HepG2 (cell line): Measurements from ENCODE around the gene KDELR3. TPM values are rescaled to one million over a fixed set of nuclear protein-coding genes. Genes with fewer than 3 reads are reported as not detected.

Experiments
- IRF2 ChIP-seq: IDR thresholded peaks from 2 replicates; pipeline ENCODE4 v1.6.1; 2018; ENCODE audit warnings: missing genetic modification reagents, missing compliant biosample characterization
- TEAD3 ChIP-seq: optimal IDR thresholded peaks from 2 replicates; pipeline ENCODE3; 2016; ENCODE audit warnings: borderline replicate concordance
- TGIF2 ChIP-seq: IDR thresholded peaks from 2 replicates; pipeline ENCODE4 v1.6.1; 2016; ENCODE audit warnings: control low read depth, missing compliant biosample characterization
- THRA ChIP-seq: sonication (generic); formaldehyde crosslinking; IDR thresholded peaks from 2 replicates; pipeline ENCODE4 v1.4.0; 2020; ENCODE audit warnings: missing genetic modification reagents, borderline replicate concordance
- YEATS4 ChIP-seq: sonication (generic); formaldehyde crosslinking; IDR thresholded peaks from 2 replicates; pipeline ENCODE4 v1.4.0; 2020; ENCODE audit warnings: missing genetic modification reagents, borderline replicate concordance
- ZBTB46 ChIP-seq: sonication (generic); formaldehyde crosslinking; IDR thresholded peaks from 2 replicates; pipeline ENCODE4 v1.4.0; 2020; ENCODE audit warnings: mild to moderate bottlenecking, missing genetic modification reagents, borderline replicate concordance
- ZNF263 ChIP-seq: sonication (generic); formaldehyde crosslinking; IDR thresholded peaks from 2 replicates; pipeline ENCODE4 v1.4.0; 2020; ENCODE audit warnings: missing genetic modification reagents
- ZNF550 ChIP-seq: sonication (generic); formaldehyde crosslinking; IDR thresholded peaks from 2 replicates; pipeline ENCODE4 v1.4.0; 2020; ENCODE audit warnings: mild to moderate bottlenecking, missing genetic modification reagents, borderline replicate concordance
- ZNF772 ChIP-seq: sonication (generic); formaldehyde crosslinking; IDR thresholded peaks from 2 replicates; pipeline ENCODE4 v1.5.0; 2020; ENCODE audit warnings: mild to moderate bottlenecking, missing genetic modification reagents
- polyA plus RNA-seq, 8 experiments: library from polyadenylated mRNA; depleted of rRNA in 3 of 8; stranded (reverse) in 7 of 8; unstranded in 1 of 8; fragments of >200 nt; fragmentation: Illumina TruSeq in 4 of 8; extraction: Trizol in 4 of 8; gene quantifications; 2 replicates each; pipeline versions ENCODE4 v1.2.1 to v1.2.3, GENCODE V29; 2011 to 2016; ENCODE audit warnings: low read depth in 4 of 8, missing spikeins in 1 of 8, mixed read lengths in 1 of 8; ENCODE audit not compliant: insufficient read depth in 1 of 8
- total RNA-seq, 5 experiments: library from RNA; depleted of rRNA; stranded (reverse); fragments of >200 nt; fragmentation: Illumina TruSeq; extraction: Trizol; gene quantifications; 2 replicates each; pipeline ENCODE4 v1.2.3, GENCODE V29; 2016; ENCODE audit warnings: low read depth in 1 of 5
- TF ChIP-seq, protein P1 (sequence below): sonication (generic); formaldehyde crosslinking; IDR thresholded peaks from 2 replicates; pipeline ENCODE4 v1.4.0; 2020; ENCODE audit warnings: missing genetic modification reagents, borderline replicate concordance
- TF ChIP-seq, protein P2 (sequence below): sonication (generic); formaldehyde crosslinking; IDR thresholded peaks from 2 replicates; pipeline ENCODE4 v1.5.0; 2020; ENCODE audit warnings: missing genetic modification reagents, mild to moderate bottlenecking, borderline replicate concordance
- TF ChIP-seq, protein P3 (sequence below): sonication (generic); formaldehyde crosslinking; IDR thresholded peaks from 2 replicates; pipeline ENCODE4 v1.8.1; 2023; ENCODE audit warnings: mild to moderate bottlenecking, missing genetic modification reagents, borderline replicate concordance

KDELR3 gene
- total and polyA plus RNA-seq, 2 of the 13 experiments (the other 11 are each of a cell fraction or from before 2014, with no cell fraction given), result 24.2 to 65.7 TPM

DNA sequence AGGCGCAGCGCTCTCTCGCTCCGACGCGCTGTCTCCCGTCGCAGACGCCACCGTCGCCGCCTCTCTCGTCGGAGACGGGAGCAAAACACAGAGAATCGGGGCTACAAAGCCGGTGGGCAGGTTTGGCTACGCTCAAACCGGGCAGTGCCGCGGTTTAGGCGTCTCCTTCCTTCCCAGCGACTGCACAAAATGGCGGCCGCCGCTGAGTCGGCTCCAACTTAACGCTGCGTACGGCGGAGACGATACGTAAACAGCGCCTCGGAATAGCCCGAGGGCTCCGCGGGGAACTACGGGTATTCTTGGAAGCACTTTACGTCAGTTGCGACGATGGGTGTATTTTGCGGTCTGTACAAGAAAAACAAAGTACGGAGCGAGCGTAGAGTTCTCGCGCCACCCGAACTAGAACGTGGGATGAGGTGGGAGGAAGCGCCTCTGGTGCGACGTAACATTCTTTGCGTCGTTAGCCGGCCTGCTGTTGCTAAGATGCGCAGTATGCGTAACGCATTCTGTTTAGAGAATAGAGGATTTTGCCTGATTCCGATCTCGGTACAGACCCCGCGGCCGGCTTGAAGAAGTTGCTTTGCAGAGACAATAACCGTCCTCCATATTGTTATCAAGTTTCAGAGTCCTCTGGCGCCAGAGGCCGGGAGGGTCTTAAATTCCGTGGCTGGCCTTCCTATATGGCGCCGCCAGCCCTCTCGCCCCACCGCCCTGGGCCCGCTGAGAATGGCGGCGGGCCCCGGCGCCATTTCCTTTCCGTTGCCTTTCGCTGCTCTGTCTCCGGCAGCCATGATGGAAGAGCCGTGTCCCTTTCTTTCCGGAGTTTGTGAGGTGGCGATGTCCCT lies 38.4 kb downstream of the KDELR3 start, which contains the start of gene DDX17 (continued):
- 0 out of 2 replicates have a peak, but pooled peaks have one; percentile 6 for TF ChIP-seq THRA
- TF ChIP-seq TEAD3 (CRISPR knock-in tag), result peak; percentile 94
- TF ChIP-seq ZNF550, result no peak
- no peak for TF ChIP-seq ZNF263 (CRISPR knock-in tag)
- peak; percentile 64; the same call in 1 of the 2 replicates for TF ChIP-seq IRF2
- TF ChIP-seq ZNF772 (CRISPR knock-in tag), result 0 out of 2 replicates have a peak, but pooled peaks have one; percentile 7
- TF ChIP-seq ZBTB46 (CRISPR knock-in tag), result no peak
- TF ChIP-seq, protein P1, sequence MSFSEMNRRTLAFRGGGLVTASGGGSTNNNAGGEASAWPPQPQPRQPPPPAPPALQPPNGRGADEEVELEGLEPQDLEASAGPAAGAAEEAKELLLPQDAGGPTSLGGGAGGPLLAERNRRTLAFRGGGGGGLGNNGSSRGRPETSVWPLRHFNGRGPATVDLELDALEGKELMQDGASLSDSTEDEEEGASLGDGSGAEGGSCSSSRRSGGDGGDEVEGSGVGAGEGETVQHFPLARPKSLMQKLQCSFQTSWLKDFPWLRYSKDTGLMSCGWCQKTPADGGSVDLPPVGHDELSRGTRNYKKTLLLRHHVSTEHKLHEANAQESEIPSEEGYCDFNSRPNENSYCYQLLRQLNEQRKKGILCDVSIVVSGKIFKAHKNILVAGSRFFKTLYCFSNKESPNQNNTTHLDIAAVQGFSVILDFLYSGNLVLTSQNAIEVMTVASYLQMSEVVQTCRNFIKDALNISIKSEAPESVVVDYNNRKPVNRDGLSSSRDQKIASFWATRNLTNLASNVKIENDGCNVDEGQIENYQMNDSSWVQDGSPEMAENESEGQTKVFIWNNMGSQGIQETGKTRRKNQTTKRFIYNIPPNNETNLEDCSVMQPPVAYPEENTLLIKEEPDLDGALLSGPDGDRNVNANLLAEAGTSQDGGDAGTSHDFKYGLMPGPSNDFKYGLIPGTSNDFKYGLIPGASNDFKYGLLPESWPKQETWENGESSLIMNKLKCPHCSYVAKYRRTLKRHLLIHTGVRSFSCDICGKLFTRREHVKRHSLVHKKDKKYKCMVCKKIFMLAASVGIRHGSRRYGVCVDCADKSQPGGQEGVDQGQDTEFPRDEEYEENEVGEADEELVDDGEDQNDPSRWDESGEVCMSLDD (CRISPR knock-in tag), result 0 out of 2 replicates have a peak, but pooled peaks have one; percentile 19
- peak; percentile 93 for TF ChIP-seq YEATS4 (CRISPR knock-in tag)
- 0 out of 2 replicates have a peak, but pooled peaks have one; percentile 44 for TF ChIP-seq TGIF2 (CRISPR knock-in tag)
- TF ChIP-seq, protein P2, sequence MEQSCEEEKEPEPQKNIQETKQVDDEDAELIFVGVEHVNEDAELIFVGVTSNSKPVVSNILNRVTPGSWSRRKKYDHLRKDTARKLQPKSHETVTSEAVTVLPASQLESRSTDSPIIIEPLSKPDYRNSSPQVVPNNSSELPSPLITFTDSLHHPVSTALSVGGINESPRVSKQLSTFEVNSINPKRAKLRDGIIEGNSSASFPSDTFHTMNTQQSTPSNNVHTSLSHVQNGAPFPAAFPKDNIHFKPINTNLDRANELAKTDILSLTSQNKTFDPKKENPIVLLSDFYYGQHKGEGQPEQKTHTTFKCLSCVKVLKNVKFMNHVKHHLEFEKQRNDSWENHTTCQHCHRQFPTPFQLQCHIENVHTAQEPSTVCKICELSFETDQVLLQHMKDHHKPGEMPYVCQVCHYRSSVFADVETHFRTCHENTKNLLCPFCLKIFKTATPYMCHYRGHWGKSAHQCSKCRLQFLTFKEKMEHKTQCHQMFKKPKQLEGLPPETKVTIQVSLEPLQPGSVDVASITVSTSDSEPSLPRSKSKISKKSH, result peak; percentile 72; the same call in 1 of the 2 replicates
- TF ChIP-seq, protein P3, sequence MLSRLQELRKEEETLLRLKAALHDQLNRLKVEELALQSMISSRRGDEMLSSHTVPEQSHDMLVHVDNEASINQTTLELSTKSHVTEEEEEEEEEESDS, result no peak
